Measurements from ENCODE around the gene PGM3. TPM values are rescaled to one million over a fixed set of nuclear protein-coding genes. Genes with fewer than 3 reads are reported as not detected.

The PGM3 gene
- total and polyA plus RNA-seq, 2 of the 4 experiments (the other 2 are of a cell fraction), result 68.4 to 336 TPM

- peak overlapping the region; percentile 75 for H3K9ac ChIP-seq (ENCODE audit: low read depth, low read length)
Measured at GRCh38 chr6:83193747-83194566, 892 bp upstream of the PGM3 start.

More at GRCh38 chr6:83193747-83194566, 892 bp upstream of the PGM3 start:
- peaks cover 15 to 46% of the 10 kb centered on the region in 2 experiments; a peak in 3 of 4 replicates for H3K79me1 ChIP-seq (ENCODE audit: low read depth in 1 of 2, low read length in 2 of 2)
- in situ Hi-C loops (cut with MboI; ENCODE audit: low sequenced_read_pairs), result loop anchor here (10.0 kb wide), 1 partner anchor 949 kb away; the partner anchor contains the start of gene IBTK
- 3% methylated on average over 16 of the region's 44 CpGs; no CpG with 5 or more reads in 1 of the 2 experiments for WGBS, 2 experiments (ENCODE audit: extremely low coverage in 2 of 2, insufficient read length in 1 of 2)
- H3K4me2 ChIP-seq (ENCODE audit: low read depth, low read length), result peak overlapping the region; percentile 96
- no peak overlapping the region; the same call in 1 of the 2 replicates for H3K56ac ChIP-seq (ENCODE audit: extremely low read depth, insufficient read depth, low read length)
- H2AK9ac ChIP-seq (replicated peaks; ENCODE audit: low read depth, low read length, poor library complexity), result peak overlapping the region; percentile 79
- peak overlapping the region; percentile 70 for H3K23ac ChIP-seq (ENCODE audit: low read depth, low read length)
- peaks cover 17% of the 10 kb centered on the region for H3K9me1 ChIP-seq (ENCODE audit: insufficient read depth, low read length)
- no peak overlapping the region; the same call in 1 of the 2 replicates for H4K91ac ChIP-seq (ENCODE audit: insufficient read depth, low read depth, low read length)
- peaks cover 20% of the 10 kb centered on the region for H4K20me1 ChIP-seq (ENCODE audit: insufficient read depth, low read length)
- no peak overlapping the region for H2BK15ac ChIP-seq (ENCODE audit: low read depth, low read length)
- ChIA-PET POLR2A (ENCODE audit: unreplicated experiment) (interaction anchor here (0.8 kb wide), 1 partner anchor 242 kb away, joined by 3 read pairs; no protein-coding TSS in a partner anchor), CTCF (no interaction called here)
- dilution Hi-C loops (cut with HindIII; ENCODE audit: low sequenced_read_pairs, unreplicated experiment), result no loop called here
- BruUV-seq (replicated peaks), result no TSS peak
- no peak overlapping the region for H2BK120ac ChIP-seq (ENCODE audit: low read depth, low read length)
- ATAC-seq (ENCODE audit: low read depth) (peak; percentile 54), DNase-seq (no peak)
- H4K5ac ChIP-seq (ENCODE audit: low read depth, low read length), result peak overlapping the region; percentile 40
- H4K8ac ChIP-seq (ENCODE audit: low read depth in 2 of 2, low read length in 2 of 2), result peak overlapping the region; percentile 49 to 65; a peak in 2 of 4 replicates
- H3K36me3 ChIP-seq (ENCODE audit: control insufficient read depth, insufficient read depth, low read length), result peaks cover 16% of the 10 kb centered on the region
- no peak overlapping the region for H2BK20ac ChIP-seq (ENCODE audit: low read depth, low read length)
- no peaks in the 10 kb centered on the region for H3K27me3 ChIP-seq (ENCODE audit: control insufficient read depth, insufficient read depth, low read length)
- peak overlapping the region; percentile 43; the same call in 1 of the 2 replicates for H3K4ac ChIP-seq (ENCODE audit: low read depth, low read length)
- H3K18ac ChIP-seq (ENCODE audit: low read depth, low read length), result peak overlapping the region; percentile 28; the same call in 1 of the 2 replicates
- peak overlapping the region; percentile 72 for H2BK5ac ChIP-seq (ENCODE audit: low read depth, low read length, poor library complexity, severe bottlenecking)
- peaks cover 17% of the 10 kb centered on the region for H3K4me1 ChIP-seq (ENCODE audit: control insufficient read depth, insufficient read depth, low read length)
- peak overlapping the region; percentile 50 for H3K14ac ChIP-seq (replicated peaks; ENCODE audit: low read depth, low read length)
- no peaks in the 10 kb centered on the region for H3K9me3 ChIP-seq (ENCODE audit: control insufficient read depth, insufficient read depth, low read length)
- no peak overlapping the region for H2AK5ac ChIP-seq (ENCODE audit: low read depth, low read length)
- H3K4me3 ChIP-seq (ENCODE audit: insufficient read depth, low read depth, low read length), result peak overlapping the region; percentile 91
- intact Hi-C loops (cut with micrococcal nuclease), result loop anchor here (1.0 kb wide), 1 partner anchor 127 kb away; the partner anchor contains the start of gene DOP1A
- TF ChIP-seq MXI1 (IDR thresholded peaks at IDR 0.05; ENCODE audit: borderline replicate concordance, low read depth, low read length) (0 out of 2 replicates have a peak, but pooled peaks have one; percentile 17), CHD1 (IDR thresholded peaks at IDR 0.05; ENCODE audit: low read depth, low read length) (no peak)
- H2AFZ ChIP-seq (replicated peaks; ENCODE audit: low read length, poor library complexity), result peak overlapping the region; percentile 94
- peak overlapping the region; percentile 57 for H3K27ac ChIP-seq (ENCODE audit: insufficient read depth, low read length)
